VCaP (cell line): Measurements from ENCODE around the gene HMCES.
"Not testable (repeated sequence)": the region's sequence is repeated elsewhere in the genome, so short reads cannot be mapped to it uniquely, and the experiment has no call there.

Source experiments
- H3K27ac ChIP-seq: fragments of 450-650 bp; 2 replicates; pipeline ENCODE4 v1.5.1; 2017
- CTCF ChIP-seq: fragments of 450-650 bp; conservative IDR thresholded peaks from 2 replicates; pipeline ENCODE4 v1.5.1; 2017; ENCODE audit warnings: mild to moderate bottlenecking, moderate library complexity

HMCES gene

GRCh38 chr3:129345971-129346370 lies 67.3 kb downstream of the HMCES start:
- no peak for TF ChIP-seq CTCF
- no peak overlapping the region for H3K27ac ChIP-seq

DNA sequence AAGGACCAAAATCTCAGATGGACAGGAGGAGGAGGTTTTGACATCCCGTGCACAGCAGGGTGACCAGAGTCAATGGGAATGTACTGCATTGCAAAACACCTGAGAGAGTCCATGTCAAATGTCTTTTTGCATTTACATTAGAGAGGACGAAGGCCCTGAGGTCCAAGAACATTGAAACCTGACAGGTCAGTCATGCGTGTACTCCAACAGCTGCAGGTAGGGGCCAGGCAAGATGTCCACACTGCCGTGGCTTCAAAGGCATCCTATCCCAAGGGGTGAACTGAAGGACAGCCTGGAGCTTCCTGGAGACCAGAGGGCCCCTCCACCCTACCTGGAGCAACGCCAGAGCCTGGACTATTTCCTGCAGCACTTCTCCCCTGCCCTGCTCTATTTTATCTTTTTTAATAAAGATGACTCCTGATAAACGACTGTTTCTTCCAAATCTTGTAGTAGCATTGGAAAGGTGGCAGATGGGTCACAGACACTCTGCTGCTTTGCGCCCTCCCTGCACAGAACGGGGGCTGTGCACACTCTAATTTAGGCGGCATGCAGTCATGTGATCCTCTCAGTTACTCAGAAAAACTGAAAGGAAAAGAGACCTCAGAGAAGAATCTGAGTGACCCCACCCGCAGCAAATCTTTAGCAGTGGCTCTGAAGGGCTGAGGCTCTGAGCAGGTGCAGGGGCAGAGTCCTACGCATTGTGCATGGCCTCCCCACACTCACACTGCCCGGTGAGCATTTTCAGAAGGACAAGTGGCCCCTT lies 68.2 kb downstream of the HMCES start:
- no peak overlapping the region for H3K27ac ChIP-seq
- TF ChIP-seq CTCF = no peak

- no peak overlapping the region for H3K27ac ChIP-seq
- TF ChIP-seq CTCF = no peak
These were observed 68.8 kb downstream of the HMCES start for GRCh38 chr3:129347458-129347845.

GRCh38 chr3:129348734-129349133 lies 70.1 kb downstream of the HMCES start:
- no peak overlapping the region for H3K27ac ChIP-seq
- no peak for TF ChIP-seq CTCF

GRCh38 chr3:129349169-129349568 lies 70.5 kb downstream of the HMCES start:
- not testable (repeated sequence) for H3K27ac ChIP-seq

GRCh38 chr3:129349791-129350190 lies 71.1 kb downstream of the HMCES start:
- no peak overlapping the region for H3K27ac ChIP-seq
- TF ChIP-seq CTCF = no peak

- no peak; the same call in 1 of the 2 replicates for TF ChIP-seq CTCF
- no peak overlapping the region for H3K27ac ChIP-seq
These were observed 73.4 kb downstream of the HMCES start for GRCh38 chr3:129352045-129352444.
